Measurements from ENCODE around the gene ABCA8.
A peak's percentile ranks its signal among the peaks of the same experiment; 100 is the strongest.
"Not testable (repeated sequence)": the region's sequence is repeated elsewhere in the genome, so short reads cannot be mapped to it uniquely, and the experiment has no call there.

ABCA8 gene

GRCh38 chr17:68829211-68829610, 126.0 kb downstream of the ABCA8 start:
- DNase-seq (ENCODE audit: low spot score), result no peak

- DNase-seq (ENCODE audit: low spot score), result no peak
These were observed 130.5 kb downstream of the ABCA8 start for GRCh38 chr17:68824707-68825106.

GRCh38 chr17:68824185-68824584, 131.0 kb downstream of the ABCA8 start:
- not testable (repeated sequence) for DNase-seq (ENCODE audit: low spot score)

- DNase-seq (ENCODE audit: low spot score), result no peak
These were observed 132.4 kb downstream of the ABCA8 start for GRCh38 chr17:68822719-68823289.

GRCh38 chr17:68821860-68822696, 133.1 kb downstream of the ABCA8 start:
- DNase-seq (ENCODE audit: low spot score), result peak; percentile 72

GRCh38 chr17:68820825-68821481, 134.2 kb downstream of the ABCA8 start:
- no peak for DNase-seq (ENCODE audit: low spot score)

- no peak for DNase-seq (ENCODE audit: low spot score)
These were observed 134.7 kb downstream of the ABCA8 start for GRCh38 chr17:68820476-68820824.

GRCh38 chr17:68819465-68819864, 135.7 kb downstream of the ABCA8 start:
- no peak for DNase-seq (ENCODE audit: low spot score)

All from AG08396 (cell line).